Measurements from ENCODE around the gene EVI2B.
"Not testable (repeated sequence)": the region's sequence is repeated elsewhere in the genome, so short reads cannot be mapped to it uniquely, and the experiment has no call there.

The EVI2B gene

GRCh38 chr17:31313982-31314781 is at the start of gene EVI2B:
Gene EVI2B, minus strand, starts transcription at chr17:31314054. Its CDS starts 8,445 bp downstream, at chr17:31305609.
- no peak for DNase-seq

GRCh38 chr17:31357839-31358394 is 44.1 kb upstream of the EVI2B start:
- no peak for DNase-seq

- DNase-seq: no peak
Observed at GRCh38 chr17:31357091-31357490, 43.2 kb upstream of the EVI2B start.

- DNase-seq: no peak
Observed at GRCh38 chr17:31355935-31356334, 42.1 kb upstream of the EVI2B start.

- no peak for DNase-seq
Observed at GRCh38 chr17:31349454-31349853, 35.6 kb upstream of the EVI2B start.

DNA sequence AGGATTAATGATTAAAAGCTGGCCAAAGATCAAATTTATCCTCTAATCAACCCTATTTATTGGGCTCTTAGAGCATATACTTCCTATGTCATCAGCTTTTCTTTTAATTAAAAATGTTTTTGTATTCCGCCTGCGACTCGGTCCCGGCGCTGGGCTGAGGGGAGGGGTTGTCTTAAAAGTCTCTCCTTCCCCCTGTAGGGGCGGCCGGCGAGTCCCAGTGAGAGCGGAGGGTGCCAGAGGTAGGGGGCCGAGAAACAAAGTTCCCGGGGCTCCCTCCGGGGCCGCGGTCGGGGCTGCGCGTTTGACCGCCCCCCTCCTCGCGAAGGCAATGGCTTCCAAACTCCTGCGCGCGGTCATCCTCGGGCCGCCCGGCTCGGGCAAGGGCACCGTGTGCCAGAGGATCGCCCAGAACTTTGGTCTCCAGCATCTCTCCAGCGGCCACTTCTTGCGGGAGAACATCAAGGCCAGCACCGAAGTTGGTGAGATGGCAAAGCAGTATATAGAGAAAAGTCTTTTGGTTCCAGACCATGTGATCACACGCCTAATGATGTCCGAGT is 31.4 kb upstream of the EVI2B start:
- not testable (repeated sequence) for DNase-seq

DNA sequence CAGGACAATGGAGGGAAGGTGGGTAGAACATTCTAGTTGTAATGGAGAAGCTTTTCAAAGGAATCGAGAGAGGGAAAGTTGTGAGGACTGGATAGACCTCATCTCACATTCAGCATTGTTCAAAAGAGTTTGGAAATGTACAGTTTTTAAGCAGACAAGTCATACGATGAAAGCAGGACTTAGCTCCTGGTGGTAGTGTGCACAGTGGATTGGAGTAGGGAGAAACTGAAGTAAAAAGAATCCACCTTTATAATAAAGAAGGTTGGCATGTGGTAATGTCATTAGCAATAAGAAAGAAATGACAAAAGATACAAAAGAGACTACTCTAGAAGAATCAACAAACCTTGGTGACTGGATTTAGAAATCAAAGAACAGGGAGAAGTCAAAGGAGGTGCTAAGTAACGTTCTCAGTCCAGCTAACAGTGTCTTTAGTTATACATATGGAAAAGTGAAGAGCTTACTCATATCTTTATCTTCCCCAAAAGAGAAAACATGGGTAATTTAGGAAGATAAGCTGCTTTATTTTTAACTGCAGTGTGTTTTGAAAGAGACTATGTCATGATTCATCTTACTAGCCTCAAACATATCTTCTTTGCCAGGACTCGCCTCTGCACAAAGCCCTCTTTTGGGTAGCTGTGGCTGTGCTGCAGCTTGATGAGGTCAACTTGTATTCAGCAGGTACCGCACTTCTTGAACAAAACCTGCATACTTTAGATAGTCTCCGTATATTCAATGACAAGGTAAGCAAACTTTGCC is 26.2 kb upstream of the EVI2B start:
- DNase-seq: no peak

DNA sequence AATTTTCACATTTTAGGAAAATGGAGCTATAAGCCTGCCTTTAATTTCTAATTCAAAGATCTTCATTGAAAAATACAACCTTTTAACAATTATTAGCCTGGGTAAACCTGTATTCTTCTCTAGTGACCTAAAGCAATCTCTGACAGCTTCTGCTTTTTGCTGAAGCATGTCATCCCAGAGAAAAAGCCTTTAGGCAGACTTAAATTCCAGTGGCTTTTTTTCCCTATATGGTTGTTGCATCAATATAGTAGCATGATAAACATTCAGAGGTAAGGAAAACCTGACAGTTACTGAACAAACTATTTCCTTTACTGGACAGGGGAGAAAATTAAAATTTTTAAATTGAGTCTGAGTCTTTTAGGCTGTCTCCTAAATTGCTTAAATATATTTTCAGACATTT is 15.4 kb upstream of the EVI2B start:
- DNase-seq: no peak

- no peak for DNase-seq
Observed at GRCh38 chr17:31328160-31328535, 14.3 kb upstream of the EVI2B start.

DNA sequence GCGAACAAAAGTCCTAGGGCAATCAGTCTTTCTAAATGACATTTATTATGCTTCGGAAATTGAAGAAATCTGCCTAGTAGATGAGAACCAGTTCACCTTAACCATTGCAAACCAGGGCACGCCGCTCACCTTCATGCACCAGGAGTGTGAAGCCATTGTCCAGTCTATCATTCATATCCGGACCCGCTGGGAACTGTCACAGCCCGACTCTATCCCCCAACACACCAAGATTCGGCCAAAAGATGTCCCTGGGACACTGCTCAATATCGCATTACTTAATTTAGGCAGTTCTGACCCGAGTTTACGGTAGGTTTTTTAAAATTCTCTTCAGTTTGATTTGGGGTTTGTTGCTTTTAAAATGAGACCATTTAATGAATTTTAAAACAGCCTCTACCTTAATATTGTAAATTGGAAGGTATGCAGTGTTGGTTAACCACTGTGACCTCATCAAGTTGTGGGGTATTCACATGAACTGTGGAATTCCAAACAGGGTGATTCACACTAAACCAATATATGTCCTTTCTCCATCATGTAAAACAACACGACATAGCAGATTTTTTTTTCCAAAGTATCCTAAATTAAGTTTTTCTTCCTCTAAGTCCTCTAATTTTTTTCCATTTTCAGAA is 13.8 kb upstream of the EVI2B start:
- no peak for DNase-seq

DNA sequence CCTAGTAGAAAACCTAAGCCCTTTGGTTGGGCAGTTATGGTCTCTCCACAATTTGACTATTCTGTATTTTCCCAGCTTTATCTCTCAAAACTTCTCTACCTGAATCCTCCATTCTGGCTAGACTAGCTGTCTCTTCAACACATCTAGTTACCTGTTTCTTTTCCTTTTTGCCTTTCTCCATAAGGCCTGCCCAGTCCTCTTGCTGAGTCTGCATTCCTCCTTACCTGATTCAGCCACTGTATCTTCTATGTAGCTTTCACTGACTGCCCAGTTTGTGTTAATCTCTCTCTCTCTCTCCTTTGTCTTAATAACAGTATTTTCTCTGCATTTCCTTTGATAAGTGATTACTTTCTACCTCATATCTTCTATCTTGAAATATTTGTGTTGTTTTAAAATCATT is 9.7 kb upstream of the EVI2B start:
- DNase-seq: no peak

DNA sequence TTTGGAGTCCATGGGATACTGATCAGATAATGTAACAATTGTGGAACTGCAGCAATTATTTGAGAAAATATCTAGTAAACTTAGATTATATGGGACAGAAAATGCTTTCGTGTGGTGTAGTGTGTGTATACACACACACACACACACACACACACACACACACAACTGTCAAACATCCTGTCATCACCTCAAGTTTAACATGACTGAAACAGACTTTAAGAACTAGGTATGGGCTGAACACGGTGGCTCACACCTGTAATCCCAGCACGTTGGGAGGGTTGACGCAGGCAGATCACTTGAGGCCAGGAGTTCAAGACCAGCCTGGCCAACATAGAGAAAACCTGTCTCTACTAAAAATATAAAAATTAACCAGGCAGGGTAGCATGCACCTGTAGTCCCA is 8.1 kb upstream of the EVI2B start:
- no peak for DNase-seq

DNA sequence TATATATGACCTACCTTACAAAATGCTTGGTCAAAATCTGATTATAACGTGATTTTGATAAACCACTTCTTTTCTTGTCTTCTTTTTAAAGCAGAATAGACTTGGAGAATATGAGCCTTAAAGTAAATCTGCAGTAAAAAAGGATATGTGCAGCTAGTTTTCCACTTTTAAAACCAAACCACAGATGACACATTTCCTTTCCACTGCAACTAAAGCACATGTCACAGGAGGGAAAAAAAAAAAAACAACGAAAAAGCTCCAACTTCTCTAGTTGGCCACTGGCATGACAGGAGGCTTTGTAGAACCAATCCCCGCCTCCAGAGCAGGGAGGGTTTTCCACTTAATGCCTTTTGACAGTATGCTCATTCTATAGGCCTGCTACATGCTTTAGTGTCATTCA is 7.6 kb upstream of the EVI2B start, which contains the start of gene EVI2A:
TSS of gene EVI2A (minus strand) at position 142 of the 400 bp plus-strand sequence. CDS start 2,609 bp downstream, outside the sequence.
- DNase-seq: no peak

DNA sequence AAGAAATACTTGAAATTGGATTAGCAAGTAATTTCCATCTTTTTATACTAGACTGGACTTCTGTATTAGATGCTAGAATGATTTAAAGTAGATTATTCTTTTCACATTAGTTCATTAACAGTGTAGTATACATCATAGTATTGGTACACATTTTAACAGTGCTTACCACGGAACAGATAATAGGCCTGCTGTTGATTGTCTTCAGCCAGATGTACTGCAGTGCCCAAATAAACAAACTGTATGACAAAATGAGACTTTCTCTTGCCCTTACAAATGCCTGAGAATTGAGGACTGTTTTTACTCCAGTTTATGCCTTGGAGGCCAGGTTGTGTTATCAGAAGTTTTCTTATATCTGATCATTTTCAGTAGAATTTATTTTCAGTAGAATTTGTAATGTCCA is 6.9 kb upstream of the EVI2B start:
- no peak for DNase-seq

GRCh38 chr17:31320241-31320640 is 6.4 kb upstream of the EVI2B start:
- no peak for DNase-seq

DNA sequence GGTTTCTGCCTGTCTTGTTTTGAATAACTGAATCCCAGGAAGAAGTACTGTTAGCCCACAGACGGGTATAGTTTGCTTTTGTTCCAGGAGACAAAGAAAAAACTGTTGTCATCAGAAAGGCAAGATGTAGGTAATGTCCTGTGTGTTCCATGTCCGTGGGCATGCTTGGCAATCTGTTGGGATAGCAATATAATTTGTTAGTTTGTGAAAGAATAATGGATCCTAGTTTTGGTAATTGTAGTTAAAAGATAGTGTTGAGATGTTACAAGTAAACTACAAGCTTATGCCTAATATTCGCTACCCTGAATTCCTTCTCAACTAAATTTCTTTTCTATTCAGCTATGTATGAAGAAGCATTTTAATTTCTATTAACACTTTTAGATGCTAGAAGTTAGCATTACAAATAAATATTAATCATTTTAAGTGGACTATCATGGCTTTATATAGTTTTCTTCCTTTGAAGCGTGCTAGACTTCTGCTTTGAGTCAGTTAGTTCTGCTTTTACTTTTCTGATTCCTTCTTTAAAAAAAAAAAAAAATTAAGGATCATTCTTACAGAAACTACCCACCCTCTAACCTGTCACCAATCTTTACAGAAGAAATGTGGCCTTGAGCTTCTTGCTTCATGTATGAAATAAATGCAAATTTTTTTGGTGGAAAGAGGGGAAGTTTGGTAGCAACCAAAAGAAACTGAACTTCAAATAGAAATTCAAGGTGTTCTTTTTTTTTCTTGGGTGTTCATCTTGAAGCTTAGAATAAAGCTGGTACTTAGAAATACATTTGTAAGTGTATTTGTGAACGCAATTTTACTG is 5.2 kb upstream of the EVI2B start:
- no peak for DNase-seq

GRCh38 chr17:31318298-31318801 is 4.5 kb upstream of the EVI2B start:
- no peak for DNase-seq

DNA sequence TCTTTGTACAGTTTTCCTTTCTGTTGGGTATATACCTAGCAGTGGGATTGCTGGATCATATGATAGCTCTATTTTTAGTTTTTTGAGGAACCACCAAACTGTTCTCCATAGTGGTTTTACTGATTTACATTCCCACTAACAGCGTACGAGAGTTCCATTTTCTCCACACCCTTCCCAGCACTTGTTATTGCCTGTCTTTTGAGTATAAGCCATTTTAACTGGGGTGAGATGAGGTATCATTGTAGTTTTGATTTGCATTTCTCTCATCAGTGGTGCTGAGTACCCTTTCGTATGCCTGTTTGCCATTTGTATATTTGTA is 887 bp upstream of the EVI2B start:
- DNase-seq: no peak

DNA sequence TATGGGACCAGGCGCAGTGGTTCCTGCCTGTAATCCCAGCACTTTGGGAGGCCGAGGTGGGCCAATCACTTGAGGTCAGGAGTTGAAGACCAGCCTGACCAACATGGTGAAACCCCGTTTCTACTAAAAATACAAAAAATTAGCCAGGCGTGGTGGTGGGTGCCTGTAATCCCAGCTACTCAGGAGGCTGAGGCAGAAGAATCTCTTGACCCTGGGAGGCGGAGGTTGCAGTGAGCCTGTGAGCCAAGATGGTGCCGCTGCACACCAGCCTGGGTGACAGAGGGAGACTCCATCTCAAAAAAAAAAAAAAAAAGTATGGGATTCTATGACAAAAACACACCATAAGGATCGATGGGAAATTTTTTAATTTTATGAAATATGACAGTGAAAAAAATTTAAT is 1.6 kb downstream of the EVI2B start:
- DNase-seq: not testable (repeated sequence)

GRCh38 chr17:31311526-31311925 is 2.3 kb downstream of the EVI2B start:
- DNase-seq: no peak

DNA sequence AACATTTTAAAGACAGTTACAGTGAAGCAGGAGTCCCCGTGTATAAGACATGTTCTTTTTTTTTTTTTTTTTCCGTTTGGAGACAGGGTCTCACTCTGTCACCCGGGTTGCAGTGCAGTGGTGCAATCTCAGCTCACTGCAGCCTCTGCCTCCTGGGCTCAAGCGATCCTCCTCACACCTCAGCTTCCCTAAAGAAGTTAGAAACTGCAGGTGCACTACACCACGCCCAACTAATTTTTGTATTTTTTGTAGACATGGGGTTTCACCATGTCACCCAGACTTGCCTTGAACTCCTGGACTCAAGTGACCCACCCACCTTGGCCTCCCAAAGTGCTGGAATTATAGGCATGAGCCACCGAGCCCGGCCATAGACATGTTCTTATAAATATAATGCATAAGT is 3.0 kb downstream of the EVI2B start:
- DNase-seq: no peak

- no peak for DNase-seq
Observed at GRCh38 chr17:31310260-31310659, 3.6 kb downstream of the EVI2B start.

Data from NCI-H1694 (cell line).